AG09309 (cell line): ENCODE measurements around the gene KIAA1755.
"Not testable (repeated sequence)": the region's sequence is repeated elsewhere in the genome, so short reads cannot be mapped to it uniquely, and the experiment has no call there.

ENCODE experiments used
- DNase-seq: peaks from one replicate; pipeline ENCODE4 v3.0.0-alpha.2; 2010; ENCODE audit warnings: low read depth
- H3K4me3 ChIP-seq: 2 replicates; pipeline ENCODE4 v1.5.1; 2011; ENCODE audit warnings: mild to moderate bottlenecking, low read depth, low read length, moderate library complexity; ENCODE audit not compliant: control insufficient read depth
- CTCF ChIP-seq: IDR thresholded peaks from 2 replicates; pipeline ENCODE4 v1.5.1; 2011; ENCODE audit warnings: mild to moderate bottlenecking, low read depth, low read length, inconsistent platforms; ENCODE audit not compliant: insufficient read depth, control insufficient read depth; ENCODE audit errors: missing control alignments

KIAA1755 gene

GRCh38 chr20:38255393-38255792, 5.1 kb downstream of the KIAA1755 start:
- H3K4me3 ChIP-seq: no peak overlapping the region
- DNase-seq: no peak
- TF ChIP-seq CTCF: peak; percentile 1

- DNase-seq, H3K4me3 ChIP-seq: not testable (repeated sequence)
These were observed 5.9 kb downstream of the KIAA1755 start for GRCh38 chr20:38254621-38255020.

GRCh38 chr20:38253571-38253970, 7.0 kb downstream of the KIAA1755 start:
- DNase-seq: no peak
- no peak overlapping the region for H3K4me3 ChIP-seq

GRCh38 chr20:38252292-38253288, 7.9 kb downstream of the KIAA1755 start:
- DNase-seq: no peak
- no peak overlapping the region for H3K4me3 ChIP-seq
- TF ChIP-seq CTCF: no peak

More at GRCh38 chr20:38253571-38253970, 7.0 kb downstream of the KIAA1755 start:
- TF ChIP-seq CTCF: no peak

- DNase-seq, H3K4me3 ChIP-seq: not testable (repeated sequence)
These were observed 9.1 kb downstream of the KIAA1755 start for GRCh38 chr20:38251441-38251840.

- no peak for DNase-seq
These were observed 9.9 kb downstream of the KIAA1755 start for GRCh38 chr20:38250609-38251008.

GRCh38 chr20:38249536-38250310, 10.8 kb downstream of the KIAA1755 start:
- DNase-seq: no peak
- H3K4me3 ChIP-seq: no peak overlapping the region
- TF ChIP-seq CTCF: no peak

More at GRCh38 chr20:38250609-38251008, 9.9 kb downstream of the KIAA1755 start:
- no peak for TF ChIP-seq CTCF
- H3K4me3 ChIP-seq: no peak overlapping the region
